Adrenal gland (tissue), 5 donors: ENCODE data around the gene RGS2.

Source experiments
- POLR2A ChIP-seq, 2 donors: fragments of 450-650 bp; IDR thresholded peaks; one replicate each; pipeline ENCODE4 v1.6.1; 2017; ENCODE audit warnings: antibody characterized with exemption in 2 of 2, mild to moderate bottlenecking in 2 of 2, moderate library complexity in 1 of 2
- TF ChIP-seq, protein P1 (sequence below), 6 experiments: fragments of 450-650 bp in 4 of 6; fragments of 200-600 bp in 2 of 6; sonication (generic) in 1 of 6; IDR thresholded peaks; 1 replicate in 5 of 6; 2 replicates in 1 of 6; pipeline versions ENCODE4 v1.5.1 to v1.8.0; 2016 to 2021; ENCODE audit warnings: antibody characterized with exemption in 6 of 6, mild to moderate bottlenecking in 2 of 6, moderate library complexity in 1 of 6
- donor health status: DM: no; HTN: no; CAD: no.

- TF ChIP-seq, protein P1, sequence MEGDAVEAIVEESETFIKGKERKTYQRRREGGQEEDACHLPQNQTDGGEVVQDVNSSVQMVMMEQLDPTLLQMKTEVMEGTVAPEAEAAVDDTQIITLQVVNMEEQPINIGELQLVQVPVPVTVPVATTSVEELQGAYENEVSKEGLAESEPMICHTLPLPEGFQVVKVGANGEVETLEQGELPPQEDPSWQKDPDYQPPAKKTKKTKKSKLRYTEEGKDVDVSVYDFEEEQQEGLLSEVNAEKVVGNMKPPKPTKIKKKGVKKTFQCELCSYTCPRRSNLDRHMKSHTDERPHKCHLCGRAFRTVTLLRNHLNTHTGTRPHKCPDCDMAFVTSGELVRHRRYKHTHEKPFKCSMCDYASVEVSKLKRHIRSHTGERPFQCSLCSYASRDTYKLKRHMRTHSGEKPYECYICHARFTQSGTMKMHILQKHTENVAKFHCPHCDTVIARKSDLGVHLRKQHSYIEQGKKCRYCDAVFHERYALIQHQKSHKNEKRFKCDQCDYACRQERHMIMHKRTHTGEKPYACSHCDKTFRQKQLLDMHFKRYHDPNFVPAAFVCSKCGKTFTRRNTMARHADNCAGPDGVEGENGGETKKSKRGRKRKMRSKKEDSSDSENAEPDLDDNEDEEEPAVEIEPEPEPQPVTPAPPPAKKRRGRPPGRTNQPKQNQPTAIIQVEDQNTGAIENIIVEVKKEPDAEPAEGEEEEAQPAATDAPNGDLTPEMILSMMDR (IDR thresholded peaks at IDR 0.05), result no peak
- no peak for TF ChIP-seq POLR2A (IDR thresholded peaks at IDR 0.05)
Observed at GRCh38 chr1:192821296-192821695, 12.5 kb downstream of the RGS2 start.
